ENCODE measurements around the gene CALCOCO1. TPM values are rescaled to one million over a fixed set of nuclear protein-coding genes. Genes with fewer than 3 reads are reported as not detected.

Gene CALCOCO1
- total and polyA plus RNA-seq, 2 of the 13 experiments (the other 11 are each of a cell fraction or from before 2014, with no cell fraction given), result 7.7 to 47.7 TPM

DNA sequence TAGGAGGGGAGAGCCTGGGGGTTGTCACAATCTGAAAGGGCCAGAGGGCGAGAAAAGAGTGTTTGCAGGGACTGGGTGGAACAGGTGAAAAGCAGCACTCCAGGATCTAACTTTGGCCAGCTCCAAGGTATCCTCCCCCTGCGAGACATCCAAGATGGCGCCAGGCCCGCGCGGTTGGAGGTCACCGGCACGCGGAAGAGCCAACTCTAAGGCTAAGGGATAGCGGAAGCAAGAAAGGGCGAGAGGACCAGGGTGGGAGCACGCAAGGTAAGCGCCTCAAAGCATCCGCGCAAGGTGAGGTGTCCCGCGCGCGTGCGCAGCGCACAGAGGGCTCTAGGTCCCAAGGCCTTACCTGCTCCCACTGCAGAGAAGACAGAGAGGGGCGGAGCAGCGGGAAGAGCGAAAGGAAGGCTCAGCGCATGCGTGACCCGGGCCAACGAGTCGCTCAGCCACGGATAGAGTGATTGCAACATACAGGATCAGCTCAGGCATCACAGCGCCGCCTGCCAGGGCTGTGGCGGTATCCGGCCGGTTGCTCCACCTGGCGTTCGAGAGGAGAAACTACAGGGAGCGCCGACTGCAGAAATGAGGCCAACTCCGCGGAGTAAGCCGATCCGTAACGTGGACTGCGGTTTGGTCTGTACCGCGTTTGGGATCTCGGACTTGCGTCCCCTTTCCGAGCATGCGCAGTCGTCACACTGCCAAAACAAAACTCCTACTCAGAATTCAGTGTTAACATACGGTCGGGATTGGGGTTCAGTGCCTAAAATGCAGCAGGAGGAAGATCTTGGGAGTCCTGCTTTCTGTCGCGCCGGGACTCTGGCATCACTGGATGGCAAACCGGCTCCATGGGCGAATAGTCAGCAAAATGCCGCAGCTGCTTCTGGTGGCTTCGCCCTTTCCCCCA, 51.3 kb downstream of the CALCOCO1 start, which contains the start of gene ATP5MC2 (continued):
- TF ChIP-seq, protein P1, sequence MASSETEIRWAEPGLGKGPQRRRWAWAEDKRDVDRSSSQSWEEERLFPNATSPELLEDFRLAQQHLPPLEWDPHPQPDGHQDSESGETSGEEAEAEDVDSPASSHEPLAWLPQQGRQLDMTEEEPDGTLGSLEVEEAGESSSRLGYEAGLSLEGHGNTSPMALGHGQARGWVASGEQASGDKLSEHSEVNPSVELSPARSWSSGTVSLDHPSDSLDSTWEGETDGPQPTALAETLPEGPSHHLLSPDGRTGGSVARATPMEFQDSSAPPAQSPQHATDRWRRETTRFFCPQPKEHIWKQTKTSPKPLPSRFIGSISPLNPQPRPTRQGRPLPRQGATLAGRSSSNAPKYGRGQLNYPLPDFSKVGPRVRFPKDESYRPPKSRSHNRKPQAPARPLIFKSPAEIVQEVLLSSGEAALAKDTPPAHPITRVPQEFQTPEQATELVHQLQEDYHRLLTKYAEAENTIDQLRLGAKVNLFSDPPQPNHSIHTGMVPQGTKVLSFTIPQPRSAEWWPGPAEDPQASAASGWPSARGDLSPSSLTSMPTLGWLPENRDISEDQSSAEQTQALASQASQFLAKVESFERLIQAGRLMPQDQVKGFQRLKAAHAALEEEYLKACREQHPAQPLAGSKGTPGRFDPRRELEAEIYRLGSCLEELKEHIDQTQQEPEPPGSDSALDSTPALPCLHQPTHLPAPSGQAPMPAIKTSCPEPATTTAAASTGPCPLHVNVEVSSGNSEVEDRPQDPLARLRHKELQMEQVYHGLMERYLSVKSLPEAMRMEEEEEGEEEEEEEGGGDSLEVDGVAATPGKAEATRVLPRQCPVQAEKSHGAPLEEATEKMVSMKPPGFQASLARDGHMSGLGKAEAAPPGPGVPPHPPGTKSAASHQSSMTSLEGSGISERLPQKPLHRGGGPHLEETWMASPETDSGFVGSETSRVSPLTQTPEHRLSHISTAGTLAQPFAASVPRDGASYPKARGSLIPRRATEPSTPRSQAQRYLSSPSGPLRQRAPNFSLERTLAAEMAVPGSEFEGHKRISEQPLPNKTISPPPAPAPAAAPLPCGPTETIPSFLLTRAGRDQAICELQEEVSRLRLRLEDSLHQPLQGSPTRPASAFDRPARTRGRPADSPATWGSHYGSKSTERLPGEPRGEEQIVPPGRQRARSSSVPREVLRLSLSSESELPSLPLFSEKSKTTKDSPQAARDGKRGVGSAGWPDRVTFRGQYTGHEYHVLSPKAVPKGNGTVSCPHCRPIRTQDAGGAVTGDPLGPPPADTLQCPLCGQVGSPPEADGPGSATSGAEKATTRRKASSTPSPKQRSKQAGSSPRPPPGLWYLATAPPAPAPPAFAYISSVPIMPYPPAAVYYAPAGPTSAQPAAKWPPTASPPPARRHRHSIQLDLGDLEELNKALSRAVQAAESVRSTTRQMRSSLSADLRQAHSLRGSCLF (CRISPR knock-in tag; IDR thresholded peaks at IDR 0.05; ENCODE audit: borderline replicate concordance), result no peak
- peak; percentile 99 for TF ChIP-seq KDM5B (CRISPR knock-in tag; IDR thresholded peaks at IDR 0.05; ENCODE audit: borderline replicate concordance)
- TF ChIP-seq, protein P2, sequence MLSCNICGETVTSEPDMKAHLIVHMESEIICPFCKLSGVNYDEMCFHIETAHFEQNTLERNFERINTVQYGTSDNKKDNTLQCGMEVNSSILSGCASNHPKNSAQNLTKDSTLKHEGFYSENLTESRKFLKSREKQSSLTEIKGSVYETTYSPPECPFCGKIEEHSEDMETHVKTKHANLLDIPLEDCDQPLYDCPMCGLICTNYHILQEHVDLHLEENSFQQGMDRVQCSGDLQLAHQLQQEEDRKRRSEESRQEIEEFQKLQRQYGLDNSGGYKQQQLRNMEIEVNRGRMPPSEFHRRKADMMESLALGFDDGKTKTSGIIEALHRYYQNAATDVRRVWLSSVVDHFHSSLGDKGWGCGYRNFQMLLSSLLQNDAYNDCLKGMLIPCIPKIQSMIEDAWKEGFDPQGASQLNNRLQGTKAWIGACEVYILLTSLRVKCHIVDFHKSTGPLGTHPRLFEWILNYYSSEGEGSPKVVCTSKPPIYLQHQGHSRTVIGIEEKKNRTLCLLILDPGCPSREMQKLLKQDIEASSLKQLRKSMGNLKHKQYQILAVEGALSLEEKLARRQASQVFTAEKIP (CRISPR knock-in tag; IDR thresholded peaks at IDR 0.05; ENCODE audit: borderline replicate concordance), result no peak
- no peak for TF ChIP-seq ZIK1 (CRISPR knock-in tag; IDR thresholded peaks at IDR 0.05; ENCODE audit: borderline replicate concordance, low read depth)
- TF ChIP-seq, protein P3, sequence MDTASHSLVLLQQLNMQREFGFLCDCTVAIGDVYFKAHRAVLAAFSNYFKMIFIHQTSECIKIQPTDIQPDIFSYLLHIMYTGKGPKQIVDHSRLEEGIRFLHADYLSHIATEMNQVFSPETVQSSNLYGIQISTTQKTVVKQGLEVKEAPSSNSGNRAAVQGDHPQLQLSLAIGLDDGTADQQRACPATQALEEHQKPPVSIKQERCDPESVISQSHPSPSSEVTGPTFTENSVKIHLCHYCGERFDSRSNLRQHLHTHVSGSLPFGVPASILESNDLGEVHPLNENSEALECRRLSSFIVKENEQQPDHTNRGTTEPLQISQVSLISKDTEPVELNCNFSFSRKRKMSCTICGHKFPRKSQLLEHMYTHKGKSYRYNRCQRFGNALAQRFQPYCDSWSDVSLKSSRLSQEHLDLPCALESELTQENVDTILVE (CRISPR knock-in tag; IDR thresholded peaks at IDR 0.05), result no peak
- TF ChIP-seq FLYWCH1 (CRISPR knock-in tag; IDR thresholded peaks at IDR 0.05), result peak; percentile 97; the same call in 1 of the 2 replicates
- TF ChIP-seq ZNF343 (CRISPR knock-in tag; IDR thresholded peaks at IDR 0.05), result peak; percentile 65; the same call in 1 of the 2 replicates
- TF ChIP-seq ZSCAN20 (CRISPR knock-in tag; IDR thresholded peaks at IDR 0.05; ENCODE audit: borderline replicate concordance), result peak; percentile 54; the same call in 1 of the 2 replicates
- no peak; the same call in none of the 2 replicates for TF ChIP-seq ETV6 (CRISPR knock-in tag; conservative IDR thresholded peaks at IDR 0.05)
- TF ChIP-seq NR3C1 (CRISPR knock-in tag; IDR thresholded peaks at IDR 0.05), result no peak
- TF ChIP-seq EED (CRISPR knock-in tag; IDR thresholded peaks at IDR 0.05), result peak; percentile 91; the same call in 1 of the 2 replicates
- TF ChIP-seq HOXA5 (CRISPR knock-in tag; IDR thresholded peaks at IDR 0.05), result peak; percentile 82
- peak; percentile 96 for TF ChIP-seq DNMT1 (CRISPR knock-in tag; IDR thresholded peaks at IDR 0.05)
- TF ChIP-seq, protein P4, sequence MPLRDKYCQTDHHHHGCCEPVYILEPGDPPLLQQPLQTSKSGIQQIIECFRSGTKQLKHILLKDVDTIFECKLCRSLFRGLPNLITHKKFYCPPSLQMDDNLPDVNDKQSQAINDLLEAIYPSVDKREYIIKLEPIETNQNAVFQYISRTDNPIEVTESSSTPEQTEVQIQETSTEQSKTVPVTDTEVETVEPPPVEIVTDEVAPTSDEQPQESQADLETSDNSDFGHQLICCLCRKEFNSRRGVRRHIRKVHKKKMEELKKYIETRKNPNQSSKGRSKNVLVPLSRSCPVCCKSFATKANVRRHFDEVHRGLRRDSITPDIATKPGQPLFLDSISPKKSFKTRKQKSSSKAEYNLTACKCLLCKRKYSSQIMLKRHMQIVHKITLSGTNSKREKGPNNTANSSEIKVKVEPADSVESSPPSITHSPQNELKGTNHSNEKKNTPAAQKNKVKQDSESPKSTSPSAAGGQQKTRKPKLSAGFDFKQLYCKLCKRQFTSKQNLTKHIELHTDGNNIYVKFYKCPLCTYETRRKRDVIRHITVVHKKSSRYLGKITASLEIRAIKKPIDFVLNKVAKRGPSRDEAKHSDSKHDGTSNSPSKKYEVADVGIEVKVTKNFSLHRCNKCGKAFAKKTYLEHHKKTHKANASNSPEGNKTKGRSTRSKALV (CRISPR knock-in tag; IDR thresholded peaks at IDR 0.05), result peak; percentile 71; the same call in 1 of the 2 replicates
- no peak for TF ChIP-seq KLF15 (CRISPR knock-in tag; IDR thresholded peaks at IDR 0.05; ENCODE audit: borderline replicate concordance)
- 0 out of 2 replicates have a peak, but pooled peaks have one; percentile 39 for TF ChIP-seq MYNN (CRISPR knock-in tag; IDR thresholded peaks at IDR 0.05; ENCODE audit: low read depth)
- TF ChIP-seq AKAP8 (CRISPR knock-in tag; IDR thresholded peaks at IDR 0.05), result peak; percentile 46; the same call in 1 of the 2 replicates
- peak; percentile 73 for TF ChIP-seq ZNF234 (CRISPR knock-in tag; conservative IDR thresholded peaks at IDR 0.05)
- TF ChIP-seq HNRNPH1 (optimal IDR thresholded peaks at IDR 0.05; ENCODE audit: low read depth, low read length), result peak; percentile 39

Measured in HepG2 (cell line).